Measurements from ENCODE around the gene NPM1. TPM values are rescaled to one million over a fixed set of nuclear protein-coding genes. Genes with fewer than 3 reads are reported as not detected.

Gene NPM1
- total RNA-seq, 1 experiment from 2014 or later: 2,693 TPM

- Histone ChIP-seq H3K4me1 (ENCODE audit: control insufficient read depth in 1 of 2, insufficient read depth in 2 of 2, low read length in 2 of 2) (peaks cover 9 to 13% of the 10 kb centered on the region in 2 experiments), H3K9ac (ENCODE audit: low read length) (no peak overlapping the region), H3K27ac (ENCODE audit: low read depth, low read length) (no peak overlapping the region), H3K4me2 (ENCODE audit: low read length) (no peak overlapping the region), H3K27me3 (ENCODE audit: insufficient read depth, low read length) (no peaks in the 10 kb centered on the region), H3K9me2 (ENCODE audit: insufficient read depth) (no peaks in the 10 kb centered on the region), H3K4me3 (replicated peaks in 1 of 2; ENCODE audit: low read depth in 1 of 2, low read length in 2 of 2) (no peak overlapping the region), H3K9me3 (ENCODE audit: control insufficient read depth in 1 of 2, insufficient read depth in 1 of 2, low read depth in 1 of 2, low read length in 2 of 2) (no peaks in the 10 kb centered on the region), H3K79me2 (ENCODE audit: insufficient read depth, low read length) (no peaks in the 10 kb centered on the region), H4K20me1 (ENCODE audit: insufficient read depth) (no peaks in the 10 kb centered on the region), H3K36me3 (ENCODE audit: control insufficient read depth in 1 of 2, insufficient read depth in 2 of 2, low read length in 2 of 2) (no peaks in the 10 kb centered on the region), H2AFZ (ENCODE audit: low read depth, low read length, poor library complexity, severe bottlenecking) (no peak overlapping the region)
- BruUV-seq (replicated peaks): no TSS peak
- TF ChIP-seq POLR2AphosphoS5 (IDR thresholded peaks at IDR 0.05; ENCODE audit: low read depth, low read length): no peak
- TF ChIP-seq POLR2A (IDR thresholded peaks at IDR 0.05; ENCODE audit: borderline replicate concordance, extremely low read depth, insufficient read depth, insufficient read length): no peak
- no peak for TF ChIP-seq YY1 (IDR thresholded peaks at IDR 0.05; ENCODE audit: extremely low read depth, insufficient replicate concordance, low read depth, low read length)
- TF ChIP-seq CBX3 (IDR thresholded peaks at IDR 0.05; ENCODE audit: low read depth): no peak
- no peak for TF ChIP-seq CTCF (IDR thresholded peaks at IDR 0.05 in 2 of 3, conservative IDR thresholded peaks at IDR 0.05 in 1 of 3; ENCODE audit: borderline replicate concordance in 1 of 3, insufficient read depth in 1 of 3, low read depth in 2 of 3, low read length in 2 of 3)
- no peak for TF ChIP-seq CEBPB (IDR thresholded peaks at IDR 0.05; ENCODE audit: low read depth)
- TF ChIP-seq ZFX (IDR thresholded peaks at IDR 0.05): no peak
- no peak for TF ChIP-seq EGR1 (IDR thresholded peaks at IDR 0.05; ENCODE audit: low read depth)
- no peak for TF ChIP-seq SP1 (IDR thresholded peaks at IDR 0.05; ENCODE audit: low read depth)
- TF ChIP-seq TCF7L2 (IDR thresholded peaks at IDR 0.05; ENCODE audit: borderline replicate concordance, extremely low read depth, insufficient read depth, insufficient read length): no peak
- no peak for TF ChIP-seq FOSL1 (IDR thresholded peaks at IDR 0.05; ENCODE audit: low read depth)
- TF ChIP-seq ZBTB33 (IDR thresholded peaks at IDR 0.05; ENCODE audit: extremely low read depth, insufficient replicate concordance, low read length): no peak
- no peak for TF ChIP-seq EZH2phosphoT487 (IDR thresholded peaks at IDR 0.05; ENCODE audit: borderline replicate concordance)
- TF ChIP-seq REST (IDR thresholded peaks at IDR 0.05; ENCODE audit: low read depth): no peak
- TF ChIP-seq JUND (IDR thresholded peaks at IDR 0.05): no peak
- no peak for TF ChIP-seq ATF3 (IDR thresholded peaks at IDR 0.05)
- TF ChIP-seq ELF1 (IDR thresholded peaks at IDR 0.05; ENCODE audit: borderline replicate concordance, low read depth): no peak
- POLR2A ChIA-PET: interaction anchor here (0.9 kb wide), 1 partner anchor 40 kb away, joined by 5 read pairs; no protein-coding TSS in a partner anchor
- intact Hi-C loops (cut with micrococcal nuclease): no loop called here
- RAD21 ChIA-PET (ENCODE audit: low non-redundant PET in 1 of 2, low total read pairs in 2 of 2, uncharacterized antibody in 2 of 2, unreplicated experiment in 2 of 2): no interaction called here
- ATAC-seq (no peak), DNase-seq (ENCODE audit: low read depth, low spot score) (no peak)
- CTCF ChIA-PET: no interaction called here
Observed at GRCh38 chr5:171427318-171428167, 39.9 kb downstream of the NPM1 start.
